HCT116 (cell line): ENCODE results near the gene DEPDC1B. TPM values are rescaled to one million over a fixed set of nuclear protein-coding genes. Genes with fewer than 3 reads are reported as not detected.

Source experiments
- ATAC-seq: fragments of 200-7000 bp; cut with Tn5 transposase; 2 replicates; pipeline ENCODE4 v1.9.1; 2020; ENCODE audit warnings: mild to moderate bottlenecking, moderate library complexity
- BruUV-seq: library from RNA; stranded (reverse); fragments of 400-500 nt; replicated peaks from 2 replicates; lab custom pipeline; 2021; lab: Mats Ljungman, UMichigan
- CTCF ChIA-PET: fragments of 300-600 bp; sonication (Branson Sonifier 250); formaldehyde crosslinking; loops from one replicate; lab custom pipeline; 2021; ENCODE audit warnings: antibody characterized with exemption; lab: Charles Lee
- POLR2A ChIA-PET: fragments of 300-600, 350-600 bp; sonication (Branson Sonifier 250); formaldehyde crosslinking; loops from one replicate; lab custom pipeline; 2021; ENCODE audit warnings: antibody characterized with exemption; lab: Charles Lee
- RAD21 ChIA-PET, 2 experiments: fragments of 300-600 bp; sonication (Branson Sonifier 250); formaldehyde crosslinking; loops; one replicate each; lab custom pipeline; 2023; ENCODE audit warnings: low total read pairs in 2 of 2; ENCODE audit not compliant: uncharacterized antibody in 2 of 2, unreplicated experiment in 2 of 2, low non-redundant PET in 1 of 2; lab: Charles Lee
- DNase-seq: peaks from one replicate; pipeline ENCODE4 v3.0.0-alpha.2; 2010; ENCODE audit warnings: low read depth, low spot score
- H2AFZ ChIP-seq: fragments of 200-600 bp; shearing (Covaris generic), sonication (generic); 2 replicates; pipeline ENCODE4 v1.6.1; 2017; ENCODE audit warnings: low read depth, mixed run types, mixed read lengths, antibody characterized with exemption, low read length; ENCODE audit not compliant: poor library complexity, severe bottlenecking
- H3K27ac ChIP-seq: 2 replicates; pipeline ENCODE4 v1.5.1; 2012; ENCODE audit warnings: low read depth, low read length
- H3K27me3 ChIP-seq: fragments of 200-600 bp; sonication (generic); 2 replicates; pipeline ENCODE4 v1.6.1; 2016; ENCODE audit warnings: mixed run types, low read length, mixed read lengths; ENCODE audit not compliant: insufficient read depth
- H3K36me3 ChIP-seq, 2 experiments: fragments of 200-500 bp in 1 of 2; fragments of 200-600 bp in 1 of 2; sonication (Bioruptor generic) in 1 of 2; sonication (generic) in 1 of 2; 2 replicates each; pipeline versions ENCODE4 v1.5.1 to v1.6.1; 2014 to 2016; ENCODE audit warnings: low read length in 2 of 2, inconsistent platforms in 1 of 2, mixed read lengths in 1 of 2, mixed run types in 1 of 2; ENCODE audit not compliant: insufficient read depth in 2 of 2, control insufficient read depth in 1 of 2
- H3K4me1 ChIP-seq, 2 experiments: fragments of 200-600 bp in 1 of 2; sonication (generic) in 1 of 2; 2 replicates each; pipeline versions ENCODE4 v1.5.1 to v1.6.1; 2012 to 2017; ENCODE audit warnings: low read length in 2 of 2, inconsistent platforms in 1 of 2, mild to moderate bottlenecking in 1 of 2, mixed read lengths in 1 of 2, mixed run types in 1 of 2, moderate library complexity in 1 of 2; ENCODE audit not compliant: insufficient read depth in 2 of 2, control insufficient read depth in 1 of 2
- H3K4me2 ChIP-seq: fragments of 200-600 bp; sonication (generic); 2 replicates; pipeline ENCODE4 v1.6.1; 2017; ENCODE audit warnings: mixed run types, low read length, mixed read lengths
- H3K4me3 ChIP-seq, 2 experiments: fragments of 200-600 bp in 1 of 2; sonication (generic) in 1 of 2; replicated peaks in 1 of 2; 2 replicates each; pipeline ENCODE4 v1.5.1; 2011 to 2016; ENCODE audit warnings: low read length in 2 of 2, control low read depth in 1 of 2, low read depth in 1 of 2, mild to moderate bottlenecking in 1 of 2, mixed read lengths in 1 of 2, mixed run types in 1 of 2
- H3K79me2 ChIP-seq: fragments of 200-600 bp; sonication (generic); 2 replicates; pipeline ENCODE4 v1.6.1; 2017; ENCODE audit warnings: mild to moderate bottlenecking, mixed run types, low read length, moderate library complexity, mixed read lengths; ENCODE audit not compliant: insufficient read depth
- H3K9ac ChIP-seq: fragments of 200-600 bp; sonication (generic); 2 replicates; pipeline ENCODE4 v1.6.1; 2016; ENCODE audit warnings: low read length, mixed read lengths
- H3K9me2 ChIP-seq: fragments of 200-600 bp; sonication (generic), shearing (Covaris generic); 2 replicates; pipeline ENCODE4 v1.6.1; 2017; ENCODE audit warnings: mixed run types, mild to moderate bottlenecking, moderate library complexity; ENCODE audit not compliant: insufficient read depth
- H3K9me3 ChIP-seq, 2 experiments: fragments of 200-500 bp in 1 of 2; fragments of 200-600 bp in 1 of 2; sonication (Bioruptor generic) in 1 of 2; sonication (generic) in 1 of 2; 2 replicates each; pipeline ENCODE4 v1.6.1; 2014 to 2017; ENCODE audit warnings: low read length in 2 of 2, mixed read lengths in 2 of 2, inconsistent platforms in 1 of 2, low read depth in 1 of 2, mild to moderate bottlenecking in 1 of 2, mixed run types in 1 of 2, moderate library complexity in 1 of 2; ENCODE audit not compliant: control insufficient read depth in 1 of 2, insufficient read depth in 1 of 2
- H4K20me1 ChIP-seq: fragments of 200-600 bp; sonication (generic), shearing (Covaris generic); 2 replicates; pipeline ENCODE4 v1.6.1; 2017; ENCODE audit warnings: mixed run types, mild to moderate bottlenecking, moderate library complexity; ENCODE audit not compliant: insufficient read depth
- CBX3 ChIP-seq: IDR thresholded peaks from 2 replicates; pipeline ENCODE4 v1.6.1; 2012; ENCODE audit warnings: low read depth
- CTCF ChIP-seq, 3 experiments: fragments of 200-600 bp in 1 of 3; sonication (generic) in 1 of 3; IDR thresholded peaks in 2 of 3; conservative IDR thresholded peaks in 1 of 3; 2 replicates each; pipeline ENCODE4 v1.5.1; 2012 to 2017; ENCODE audit warnings: low read depth in 2 of 3, low read length in 2 of 3, antibody characterized with exemption in 1 of 3, borderline replicate concordance in 1 of 3, control low read depth in 1 of 3, mild to moderate bottlenecking in 1 of 3, mixed read lengths in 1 of 3, mixed run types in 1 of 3, moderate library complexity in 1 of 3; ENCODE audit not compliant: insufficient read depth in 1 of 3
- EGR1 ChIP-seq: IDR thresholded peaks from 2 replicates; pipeline ENCODE4 v1.6.1; 2012; ENCODE audit warnings: low read depth
- EZH2 ChIP-seq: fragments of 200-600 bp; sonication (generic); IDR thresholded peaks from 2 replicates; pipeline ENCODE4 v1.6.1; 2017; ENCODE audit warnings: antibody characterized with exemption, mixed run types
- MAX ChIP-seq: IDR thresholded peaks from 2 replicates; pipeline ENCODE4 v1.6.1; 2012
- POLR2A ChIP-seq: IDR thresholded peaks from 2 replicates; pipeline ENCODE4 v1.7.0; 2011; ENCODE audit warnings: borderline replicate concordance; ENCODE audit not compliant: insufficient read depth, insufficient read length; ENCODE audit errors: extremely low read depth
- RAD21 ChIP-seq: IDR thresholded peaks from 2 replicates; pipeline ENCODE4 v1.6.1; 2012; ENCODE audit warnings: low read depth, mild to moderate bottlenecking
- SRF ChIP-seq: IDR thresholded peaks from 2 replicates; pipeline ENCODE4 v1.6.1; 2012; ENCODE audit warnings: low read depth
- YY1 ChIP-seq: IDR thresholded peaks from 2 replicates; pipeline ENCODE4 v1.6.1; 2011; ENCODE audit warnings: low read length, low read depth, moderate library complexity, mild to moderate bottlenecking; ENCODE audit not compliant: insufficient replicate concordance; ENCODE audit errors: extremely low read depth
- ZFX ChIP-seq: fragments of 450-650 bp; IDR thresholded peaks from 2 replicates; pipeline ENCODE4 v1.6.1; 2017
- ZNF274 ChIP-seq: fragments of 200-500 bp; sonication (Bioruptor generic); IDR thresholded peaks from 2 replicates; pipeline ENCODE4 v1.6.1; 2014; ENCODE audit warnings: mild to moderate bottlenecking, low read depth, low read length, inconsistent platforms
- intact Hi-C: fragments of 100-400 bp; cut with micrococcal nuclease; formaldehyde crosslinking; loops from 2 replicates; pipeline ENCODE4 v1.10.0; 2022
- total RNA-seq: library from RNA; stranded (reverse); gene quantifications from one replicate; pipeline ENCODE4 v1.2.1, GENCODE V29; 2021; ENCODE audit not compliant: unreplicated experiment

The DEPDC1B gene
- total RNA-seq, 1 experiment from 2014 or later = 39.7 TPM

GRCh38 chr5:60668686-60669304, 31.2 kb downstream of the DEPDC1B start:
- no peaks in the 10 kb centered on the region for H3K36me3 ChIP-seq
- ChIA-PET RAD21 (no interaction called here), CTCF (interaction anchor here (0.8 to 2.4 kb wide), 12 partner anchors 9 to 858 kb away, joined by 3 to 12 read pairs (median 5); partner anchors contain the start of gene DEPDC1B), POLR2A (no interaction called here)
- H2AFZ ChIP-seq = no peak overlapping the region
- H3K79me2 ChIP-seq = peaks cover 42% of the 10 kb centered on the region
- no peaks in the 10 kb centered on the region for H3K9me2 ChIP-seq
- no peak overlapping the region for H3K4me2 ChIP-seq
- no peak overlapping the region for H3K4me3 ChIP-seq
- H3K27me3 ChIP-seq = no peaks in the 10 kb centered on the region
- DNase-seq (peak; percentile 31), ATAC-seq (no peak)
- no peaks in the 10 kb centered on the region for H3K4me1 ChIP-seq
- no peak overlapping the region for H3K9ac ChIP-seq
- BruUV-seq = no TSS peak
- no peaks in the 10 kb centered on the region for H4K20me1 ChIP-seq
- TF ChIP-seq ZNF274 (no peak), EZH2 (no peak), SRF (no peak), ZFX (no peak), RAD21 (peak; percentile 44; the same call in 1 of the 2 replicates), POLR2A (no peak), CTCF (IDR thresholded peaks at IDR 0.05 in 2 of 3, conservative IDR thresholded peaks at IDR 0.05 in 1 of 3; ENCODE audit: borderline replicate concordance in 1 of 3, insufficient read depth in 1 of 3, low read depth in 2 of 3, low read length in 2 of 3) (peak; percentile 36 to 75 (median 40); a peak in 4 of 6 replicates), CBX3 (no peak), EGR1 (no peak), YY1 (no peak), MAX (no peak)
- H3K27ac ChIP-seq = no peak overlapping the region
- H3K9me3 ChIP-seq = no peaks in the 10 kb centered on the region
- intact Hi-C loops = loop anchor here (5.0 kb wide), 1 partner anchor 856 kb away; no protein-coding TSS in a partner anchor
